CD4-positive, alpha-beta T cell treated with Interferon gamma for 1 hour (primary cell): Measurements from ENCODE around the gene UPK3BL1.
"Not testable (repeated sequence)": the region's sequence is repeated elsewhere in the genome, so short reads cannot be mapped to it uniquely, and the experiment has no call there.

Experiments
- DNase-seq: peaks from one replicate; pipeline ENCODE4 v3.0.0-alpha.2; 2020

The UPK3BL1 gene

DNA sequence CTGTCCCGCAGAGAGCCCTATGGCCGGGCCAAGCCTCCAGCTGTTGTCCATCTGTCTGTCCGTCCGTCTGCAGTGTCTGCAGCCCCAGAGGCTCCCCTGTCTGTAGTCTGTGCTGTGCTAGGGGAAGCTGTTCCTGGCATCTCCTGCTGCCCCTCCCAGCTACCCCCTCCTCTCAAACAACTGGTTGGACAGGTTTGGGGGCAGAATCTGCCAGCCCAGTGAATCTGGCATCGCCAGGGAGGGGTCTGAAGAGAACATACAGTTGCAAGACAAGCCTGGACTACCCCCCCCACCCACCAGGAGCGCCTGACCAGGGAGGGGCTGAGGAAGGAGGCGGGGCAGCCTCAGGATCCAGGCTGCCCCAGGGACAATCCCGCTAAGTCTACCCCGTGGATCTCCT is at the start of gene UPK3BL1:
UPK3BL1 (minus strand) TSS at position 101 of the 400 bp plus-strand sequence; CDS start at position 51, 50 bp downstream.
- not testable (repeated sequence) for DNase-seq

GRCh38 chr7:102690602-102691001 is 48.0 kb upstream of the UPK3BL1 start:
- not testable (repeated sequence) for DNase-seq

GRCh38 chr7:102689436-102690282 is 47.1 kb upstream of the UPK3BL1 start:
- DNase-seq: not testable (repeated sequence)

- not testable (repeated sequence) for DNase-seq
Measured at GRCh38 chr7:102688299-102689036, 45.9 kb upstream of the UPK3BL1 start.

DNA sequence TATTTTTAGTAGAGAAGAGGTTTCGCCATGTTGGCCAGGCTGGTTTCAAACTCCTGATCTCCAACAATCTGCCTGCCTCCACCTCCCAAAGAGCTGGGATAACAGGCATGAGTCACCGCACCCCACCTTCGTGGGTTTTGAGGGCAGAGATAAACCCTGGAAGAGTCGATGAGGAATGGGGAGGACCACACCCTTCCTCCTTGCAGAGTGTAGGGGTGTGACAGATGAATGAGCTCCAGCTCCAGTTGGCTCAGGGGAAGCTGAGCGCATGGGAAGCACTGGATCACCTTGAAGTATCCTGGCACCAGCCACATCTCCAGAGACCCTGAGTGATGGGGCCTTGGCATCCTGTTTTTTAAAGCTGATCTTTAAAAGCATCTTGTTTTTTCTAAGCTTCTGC is 40.0 kb upstream of the UPK3BL1 start:
- not testable (repeated sequence) for DNase-seq

DNA sequence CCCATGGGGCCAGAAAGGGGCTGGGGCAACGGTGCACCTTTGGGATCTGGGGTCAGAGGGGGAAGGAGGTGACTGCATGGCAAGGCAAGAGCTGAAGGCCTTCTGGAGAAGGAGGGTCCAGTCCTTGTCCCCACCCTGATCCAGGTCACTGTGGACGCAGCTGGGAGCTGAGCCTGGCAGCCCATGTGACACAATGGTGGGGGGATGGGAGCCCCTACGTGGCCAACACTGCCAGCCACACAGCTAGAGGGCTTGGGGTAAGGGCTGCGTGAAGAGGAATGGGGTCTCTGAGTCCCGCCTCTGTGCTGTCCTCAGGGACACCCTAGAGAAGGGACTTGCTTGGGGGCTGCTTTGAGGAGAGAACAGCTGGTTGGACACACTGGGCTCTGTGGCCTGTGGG is 38.2 kb upstream of the UPK3BL1 start:
- not testable (repeated sequence) for DNase-seq

GRCh38 chr7:102675545-102675944 is 33.0 kb upstream of the UPK3BL1 start:
- DNase-seq: not testable (repeated sequence)

GRCh38 chr7:102673447-102674067 is 31.0 kb upstream of the UPK3BL1 start:
- DNase-seq: not testable (repeated sequence)

DNA sequence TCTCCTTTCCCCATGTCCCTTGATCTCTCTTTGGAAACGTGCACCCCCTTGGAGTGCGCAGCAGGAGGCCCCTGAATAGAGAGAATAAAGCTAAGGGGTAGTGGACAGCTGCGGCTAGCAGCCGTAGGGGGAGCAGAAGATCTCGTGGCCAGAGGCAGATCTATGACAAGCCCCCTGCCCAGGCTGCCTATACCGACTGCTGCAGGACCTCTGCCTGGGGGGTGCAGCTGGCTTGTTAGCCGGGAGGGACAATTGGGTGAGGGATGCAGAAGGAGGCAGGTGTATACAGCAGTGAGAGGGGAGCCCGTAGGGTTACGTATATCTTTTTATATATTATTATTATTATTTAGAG is 29.3 kb upstream of the UPK3BL1 start:
- DNase-seq: not testable (repeated sequence)

DNA sequence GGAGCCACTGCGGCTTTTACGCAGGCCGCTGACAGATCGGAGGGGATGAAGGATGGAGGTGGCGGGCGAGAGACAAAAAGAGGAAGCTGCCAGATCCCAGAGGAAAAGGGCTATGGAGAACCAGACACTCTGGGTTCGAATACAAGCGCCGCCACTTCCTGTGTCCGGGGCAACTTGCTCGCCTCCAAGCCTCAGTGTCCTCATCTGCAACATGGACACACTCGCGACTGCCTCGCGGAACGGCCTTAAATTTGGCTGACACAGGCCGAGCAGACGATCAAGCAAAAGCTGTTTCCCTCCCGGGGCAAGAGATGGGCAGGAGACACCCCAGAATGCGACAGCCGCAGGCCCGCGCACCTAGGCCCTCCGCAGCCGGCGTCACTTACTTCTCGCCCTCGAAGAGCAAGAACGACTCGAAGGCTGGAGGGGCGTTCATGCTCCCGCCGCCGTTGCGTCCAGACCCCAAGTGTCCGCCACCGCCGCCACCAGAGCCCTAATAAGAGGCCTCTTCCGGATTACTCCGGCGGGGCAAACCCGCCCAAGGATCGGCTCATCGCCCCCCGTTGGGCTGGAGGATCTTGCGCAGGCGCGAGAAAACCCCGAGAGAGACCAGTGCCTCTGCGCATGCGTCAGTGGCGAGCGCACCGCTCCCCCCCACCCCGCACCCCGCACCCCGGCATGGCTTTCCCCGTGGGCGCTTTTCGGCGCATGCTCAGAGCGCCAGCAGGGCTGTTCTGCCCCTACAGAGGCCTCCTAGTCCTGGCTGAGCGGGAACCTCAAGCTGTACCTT is 28.8 kb upstream of the UPK3BL1 start, which contains the start of gene POLR2J2:
POLR2J2 (minus strand) TSS at position 498 of the 790 bp plus-strand sequence; CDS start at position 436, 62 bp downstream.
- DNase-seq: not testable (repeated sequence)

GRCh38 chr7:102667523-102667922 is 24.9 kb upstream of the UPK3BL1 start:
- DNase-seq: not testable (repeated sequence)

DNA sequence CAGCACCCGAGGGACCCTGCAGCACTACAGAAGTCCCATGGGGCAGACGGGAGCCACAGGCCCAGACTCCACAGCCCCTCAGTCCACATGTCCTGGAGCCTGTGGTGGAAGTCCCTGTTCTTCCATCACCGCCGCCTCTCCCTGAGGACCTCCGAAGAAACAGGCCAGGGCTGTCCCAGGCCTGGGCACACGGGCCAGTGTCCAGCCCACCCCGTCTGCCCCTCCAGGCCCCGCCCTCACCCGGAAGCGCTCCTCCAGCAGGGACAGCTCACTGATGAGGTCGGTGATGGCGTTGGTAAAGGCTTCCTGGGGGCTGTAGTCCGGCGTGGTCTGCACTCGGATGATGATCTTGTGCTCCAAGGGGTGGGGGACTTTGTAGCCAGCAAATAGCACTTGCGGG is 24.3 kb upstream of the UPK3BL1 start:
- DNase-seq: not testable (repeated sequence)

DNA sequence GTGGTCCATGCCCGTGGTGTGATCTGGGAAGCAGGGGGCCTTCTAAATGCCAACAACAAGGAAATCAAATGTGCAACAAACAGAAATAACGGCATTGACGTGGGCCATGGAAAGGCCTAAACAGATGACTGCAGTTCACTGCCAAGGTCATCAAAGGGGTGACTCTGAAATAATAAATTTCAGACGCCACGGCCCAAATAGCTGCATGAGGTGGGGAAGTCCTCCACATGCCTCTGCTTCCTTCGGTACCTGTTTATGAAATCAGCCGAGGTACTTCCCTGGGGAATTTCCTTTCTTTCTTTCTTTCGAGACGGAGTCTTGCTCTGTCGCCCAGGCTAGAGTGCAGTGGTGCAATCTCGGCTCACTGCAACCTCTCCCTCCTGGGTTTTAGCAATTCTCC is 22.2 kb upstream of the UPK3BL1 start:
- DNase-seq: not testable (repeated sequence)

DNA sequence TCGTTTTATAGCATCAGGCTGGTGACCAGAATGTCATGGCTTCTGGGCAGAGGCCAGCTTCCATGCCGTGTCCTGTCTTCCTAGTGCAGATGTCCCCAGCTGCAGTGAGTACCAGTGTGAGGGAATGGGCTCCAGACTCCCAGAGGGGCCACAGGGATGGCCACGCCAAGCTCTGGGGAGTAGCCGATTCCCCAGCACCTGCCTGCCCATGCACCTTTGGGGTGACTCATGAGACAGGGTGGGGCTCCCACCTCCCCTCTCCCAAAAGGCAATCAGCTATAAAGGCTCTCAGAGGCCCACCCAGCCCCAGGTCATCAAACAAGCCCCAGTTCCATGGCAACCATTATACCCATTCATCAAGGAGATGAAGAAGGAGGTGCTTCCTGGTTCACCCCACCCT is 7.3 kb upstream of the UPK3BL1 start, which contains the start of gene SPDYE2B:
SPDYE2B (plus strand) TSS at position 396 of the 400 bp plus-strand sequence. CDS start 2,030 bp downstream, outside the sequence.
- not testable (repeated sequence) for DNase-seq

- not testable (repeated sequence) for DNase-seq
Measured at GRCh38 chr7:102647813-102648212, 5.2 kb upstream of the UPK3BL1 start.

DNA sequence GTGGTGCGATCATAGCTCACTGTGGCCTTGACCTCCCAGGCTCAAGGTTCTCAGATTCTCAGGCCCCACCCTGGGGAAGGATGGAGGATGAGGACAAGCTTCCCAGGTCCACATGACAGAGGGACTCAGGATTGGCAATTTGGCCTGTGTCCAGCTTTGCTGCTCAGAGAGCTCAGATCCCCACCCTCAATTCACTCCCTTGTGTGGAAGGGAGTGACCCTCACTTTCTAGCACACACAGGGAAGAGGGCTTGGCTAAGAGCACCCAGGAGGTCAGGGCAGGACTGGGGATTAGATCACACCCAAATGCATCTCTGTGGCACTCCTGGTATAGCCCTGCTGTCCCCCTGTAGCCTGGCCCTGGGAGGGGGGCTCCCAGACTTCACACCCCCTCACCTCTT is 813 bp upstream of the UPK3BL1 start:
- DNase-seq: not testable (repeated sequence)

GRCh38 chr7:102638848-102639247 is 3.7 kb downstream of the UPK3BL1 start:
- not testable (repeated sequence) for DNase-seq

DNA sequence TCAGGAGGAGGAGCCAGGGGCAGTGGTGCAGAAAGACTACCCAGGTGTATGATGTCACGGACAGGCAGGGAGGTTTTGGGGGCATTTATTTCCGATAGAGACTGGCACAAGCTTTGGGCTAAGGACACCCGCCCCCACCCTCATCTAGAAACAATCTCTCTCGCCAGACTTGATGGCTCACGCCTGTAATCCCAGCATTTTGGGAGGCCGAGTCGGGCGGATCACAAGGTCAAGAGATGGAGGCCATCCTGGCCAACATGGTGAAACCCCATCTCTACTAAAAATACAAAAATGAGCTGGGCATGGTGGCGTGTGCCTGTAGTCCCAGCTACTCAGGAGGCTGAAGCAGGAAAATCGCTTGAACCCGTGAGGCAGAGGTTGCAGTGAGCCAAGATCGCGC is 5.6 kb downstream of the UPK3BL1 start:
- DNase-seq: not testable (repeated sequence)

- DNase-seq: not testable (repeated sequence)
Measured at GRCh38 chr7:102635354-102635753, 7.2 kb downstream of the UPK3BL1 start.

GRCh38 chr7:102634299-102634698 is 8.3 kb downstream of the UPK3BL1 start:
- DNase-seq: not testable (repeated sequence)

DNA sequence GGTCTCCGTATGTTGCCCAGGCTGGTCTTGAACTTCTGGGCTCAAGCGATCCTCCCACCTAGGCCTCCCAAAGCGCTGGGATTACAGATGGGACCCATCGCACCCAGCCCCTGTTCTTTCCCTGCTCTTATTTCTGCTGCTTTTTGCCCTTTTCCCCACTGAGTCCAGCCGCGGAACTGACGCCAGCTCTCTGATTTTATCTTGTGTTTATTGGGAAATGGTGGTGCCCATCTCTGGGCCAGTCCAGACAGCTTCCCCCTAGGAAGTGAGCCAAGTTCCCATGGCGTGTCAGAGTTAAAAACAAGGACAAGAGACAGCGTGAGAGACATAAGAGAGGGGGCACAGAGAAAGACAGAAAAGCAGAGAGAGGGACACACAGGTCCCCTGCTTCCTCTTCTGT is 12.0 kb downstream of the UPK3BL1 start:
- DNase-seq: not testable (repeated sequence)

GRCh38 chr7:102627271-102627904 is 15.2 kb downstream of the UPK3BL1 start:
- not testable (repeated sequence) for DNase-seq
